ENCODE data around the gene CRYGC.
A peak's percentile ranks its signal among the peaks of the same experiment; 100 is the strongest.
"Not testable (repeated sequence)": the region's sequence is repeated elsewhere in the genome, so short reads cannot be mapped to it uniquely, and the experiment has no call there.

Gene CRYGC

DNA sequence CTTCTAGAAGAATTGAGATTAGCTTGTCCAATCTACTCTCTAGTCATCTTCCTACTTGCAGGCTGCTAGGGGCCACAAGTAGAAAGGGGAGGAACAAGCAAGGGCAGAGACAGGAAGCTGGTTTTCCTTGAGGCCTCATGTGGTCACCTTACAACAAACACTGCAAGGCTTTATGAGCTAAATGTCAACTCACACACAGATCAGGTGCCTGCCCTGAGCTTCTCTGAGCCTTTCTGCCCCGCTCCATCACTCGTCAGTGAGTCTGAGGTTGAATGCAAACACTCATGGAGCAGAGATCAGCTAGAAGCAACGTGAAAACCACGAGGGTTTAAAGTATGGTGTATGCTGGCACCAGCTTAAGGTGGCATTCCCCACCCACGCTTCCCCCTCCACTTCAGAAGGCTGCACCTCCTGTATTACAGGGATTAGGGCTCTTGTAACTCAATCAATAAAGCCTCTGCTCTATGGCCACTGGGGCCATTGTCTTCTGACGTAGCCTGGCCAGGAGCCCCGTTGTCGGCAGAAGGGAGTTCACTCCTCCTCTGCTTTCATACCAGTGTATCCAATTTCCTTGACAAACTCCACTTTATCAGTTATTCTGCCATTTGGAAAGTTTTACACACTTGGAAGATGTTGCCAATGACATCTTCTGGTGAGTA is 5.4 kb upstream of the CRYGC start:
- Histone ChIP-seq H3K4me1 (ENCODE audit: control insufficient read depth, insufficient read depth, low read length) (no peaks in the 10 kb centered on the region), H3K27me3 (ENCODE audit: control insufficient read depth, insufficient read depth, low read length) (no peaks in the 10 kb centered on the region), H3K9me3 (ENCODE audit: control insufficient read depth, insufficient read depth, low read length) (no peaks in the 10 kb centered on the region), H3K36me3 (ENCODE audit: control insufficient read depth, insufficient read depth, low read length) (no peaks in the 10 kb centered on the region), H3K4me3 (ENCODE audit: low read depth, low read length) (no peak overlapping the region), H3K9ac (ENCODE audit: low read depth, low read length) (no peak overlapping the region)

DNA sequence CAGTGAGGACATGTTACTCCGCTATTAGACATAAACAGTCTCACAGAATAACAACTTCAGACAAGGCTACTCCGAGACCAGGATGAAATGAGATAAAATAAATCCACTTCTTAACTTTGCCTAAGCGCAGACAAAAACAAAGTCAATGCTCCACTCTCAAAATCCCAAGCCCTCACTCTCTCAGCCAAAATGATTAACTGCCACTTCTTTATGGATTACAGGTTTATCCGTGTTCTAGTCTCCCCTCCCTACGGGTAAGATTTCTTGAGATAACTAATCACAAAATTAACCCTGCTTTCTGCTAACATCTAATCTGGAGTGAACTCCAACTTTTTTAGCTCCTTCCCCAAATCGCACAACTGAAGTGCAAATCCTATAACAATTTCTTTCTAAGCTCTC is 1.1 kb upstream of the CRYGC start:
- Histone ChIP-seq H3K9ac (ENCODE audit: low read depth, low read length) (no peak overlapping the region), H3K9me3 (ENCODE audit: control insufficient read depth, insufficient read depth, low read length) (no peaks in the 10 kb centered on the region), H3K27me3 (ENCODE audit: control insufficient read depth, insufficient read depth, low read length) (no peaks in the 10 kb centered on the region), H3K36me3 (ENCODE audit: control insufficient read depth, insufficient read depth, low read length) (no peaks in the 10 kb centered on the region), H3K4me1 (ENCODE audit: control insufficient read depth, insufficient read depth, low read length) (no peaks in the 10 kb centered on the region), H3K4me3 (ENCODE audit: low read depth, low read length) (no peak overlapping the region)

DNA sequence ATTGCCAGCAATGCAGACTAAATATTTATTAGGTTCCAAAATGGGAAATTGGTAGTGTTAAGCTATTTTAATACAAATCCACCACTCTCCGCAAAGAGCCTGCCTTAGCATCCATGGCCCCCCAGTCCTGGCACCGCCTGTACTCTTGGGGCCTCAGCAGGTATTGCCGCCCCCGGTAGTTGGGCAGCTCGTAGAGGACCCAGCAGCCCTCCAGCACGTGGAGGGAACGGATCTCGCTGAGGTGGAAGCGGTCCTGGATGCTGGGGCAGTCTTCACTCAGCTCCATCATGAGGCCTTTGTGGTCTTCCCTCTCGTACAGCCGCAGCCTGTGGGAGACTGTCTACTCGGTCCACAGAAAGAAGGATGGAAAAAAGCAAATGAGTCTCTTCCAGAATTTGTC is 1.5 kb downstream of the CRYGC start:
- H3K4me1 ChIP-seq (ENCODE audit: control insufficient read depth, insufficient read depth, low read length), result peaks cover 3% of the 10 kb centered on the region
- H3K27me3 ChIP-seq (ENCODE audit: control insufficient read depth, insufficient read depth, low read length), result peaks cover 3% of the 10 kb centered on the region
- no peak overlapping the region for H3K4me3 ChIP-seq (ENCODE audit: low read depth, low read length)
- no peak overlapping the region for H3K9ac ChIP-seq (ENCODE audit: low read depth, low read length)
- no peaks in the 10 kb centered on the region for H3K36me3 ChIP-seq (ENCODE audit: control insufficient read depth, insufficient read depth, low read length)
- no peaks in the 10 kb centered on the region for H3K9me3 ChIP-seq (ENCODE audit: control insufficient read depth, insufficient read depth, low read length)

DNA sequence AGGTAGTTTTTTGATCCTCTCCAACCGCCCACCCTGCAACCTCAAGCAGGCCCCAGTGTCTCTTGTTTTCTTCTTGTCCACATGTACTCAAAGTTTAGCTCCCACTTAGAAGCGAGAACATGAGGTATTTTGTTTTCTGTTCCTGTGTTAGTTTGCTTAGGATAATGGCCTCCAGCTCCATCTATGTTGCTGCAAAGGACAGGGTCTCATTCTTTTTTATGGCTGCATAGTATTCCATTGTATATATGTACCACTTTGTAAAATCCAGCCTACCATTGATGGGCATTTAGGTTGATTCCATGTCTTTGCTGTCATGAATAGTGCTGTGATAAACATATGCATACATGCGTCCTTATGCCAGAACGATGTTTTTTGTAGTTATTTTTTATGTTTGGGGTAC is 2.5 kb downstream of the CRYGC start:
- H3K4me3 ChIP-seq (ENCODE audit: low read depth, low read length), result no peak overlapping the region
- H3K9ac ChIP-seq (ENCODE audit: low read depth, low read length), result no peak overlapping the region
- peaks cover 3% of the 10 kb centered on the region for H3K4me1 ChIP-seq (ENCODE audit: control insufficient read depth, insufficient read depth, low read length)

DNA sequence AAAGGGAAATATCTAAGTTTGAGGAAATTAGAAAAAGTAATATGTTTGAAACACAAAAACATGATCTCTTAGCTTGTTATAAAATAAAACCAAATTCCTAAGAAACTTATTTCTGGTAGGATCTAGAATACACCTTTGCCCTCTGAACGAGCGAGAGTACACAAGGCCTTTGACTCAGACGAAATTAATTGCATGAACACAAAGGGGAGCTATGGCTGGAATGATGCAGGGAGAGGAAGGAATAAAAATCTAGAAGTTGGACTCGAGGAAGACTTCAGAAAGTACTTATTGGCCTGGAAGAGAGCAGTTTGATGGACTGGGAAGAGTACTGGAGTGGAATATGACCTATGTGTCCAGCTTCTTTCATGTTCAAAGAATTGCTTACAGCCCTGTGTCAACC is 4.4 kb downstream of the CRYGC start:
- Histone ChIP-seq H3K36me3 (ENCODE audit: control insufficient read depth, insufficient read depth, low read length) (no peaks in the 10 kb centered on the region), H3K4me1 (ENCODE audit: control insufficient read depth, insufficient read depth, low read length) (peaks cover 3% of the 10 kb centered on the region), H3K27me3 (ENCODE audit: control insufficient read depth, insufficient read depth, low read length) (peaks cover 3% of the 10 kb centered on the region), H3K4me3 (ENCODE audit: low read depth, low read length) (no peak overlapping the region), H3K9me3 (ENCODE audit: control insufficient read depth, insufficient read depth, low read length) (no peaks in the 10 kb centered on the region), H3K9ac (ENCODE audit: low read depth, low read length) (no peak overlapping the region)

More for the DNA sequence above, 2.5 kb downstream of the CRYGC start:
- Histone ChIP-seq H3K27me3 (ENCODE audit: control insufficient read depth, insufficient read depth, low read length) (peaks cover 3% of the 10 kb centered on the region), H3K9me3 (ENCODE audit: control insufficient read depth, insufficient read depth, low read length) (no peaks in the 10 kb centered on the region), H3K36me3 (ENCODE audit: control insufficient read depth, insufficient read depth, low read length) (no peaks in the 10 kb centered on the region)

DNA sequence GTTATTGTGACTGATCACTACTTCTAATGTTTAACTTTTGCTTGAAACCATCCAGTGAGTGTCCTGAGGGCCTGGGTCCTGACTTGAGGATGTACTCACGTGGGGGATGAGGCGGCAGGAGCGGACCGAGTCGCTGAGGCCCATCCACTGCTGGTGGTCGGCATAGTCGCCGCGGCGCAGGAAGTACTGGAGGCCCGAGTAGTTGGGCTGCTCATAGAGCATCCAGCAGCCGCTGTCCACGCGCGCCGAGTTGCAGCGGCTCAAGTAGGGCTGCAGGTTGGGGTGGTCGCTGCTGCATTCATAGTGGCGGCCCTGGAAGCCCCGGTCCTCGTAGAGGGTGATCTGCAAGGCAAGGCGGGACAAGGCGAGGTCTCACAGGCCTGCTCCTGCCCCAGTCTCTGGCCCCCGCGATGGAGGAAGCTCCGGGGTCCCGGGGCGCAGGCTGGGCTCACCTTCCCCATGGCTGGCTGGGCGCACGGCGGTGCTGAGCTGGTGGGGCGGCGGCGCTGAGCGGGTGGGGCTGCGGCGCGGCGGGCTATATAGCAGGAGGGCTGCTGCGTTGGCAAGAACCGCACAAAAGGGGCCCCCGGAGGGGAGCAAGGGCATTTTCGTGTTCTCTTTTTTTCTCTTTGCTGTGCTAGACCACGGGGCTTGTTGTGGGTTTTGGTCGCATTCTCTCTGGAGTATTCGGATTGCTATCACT is 5.5 kb downstream of the CRYGC start, which contains the start of gene CRYGD:
Gene CRYGD (minus strand): TSS at position 512 of the 703 bp plus-strand sequence. CDS start 51 bp downstream, at position 461.
- not testable (repeated sequence) for H3K9ac ChIP-seq (ENCODE audit: low read depth, low read length); H3K36me3 ChIP-seq (ENCODE audit: control insufficient read depth, insufficient read depth, low read length); H3K27me3 ChIP-seq (ENCODE audit: control insufficient read depth, insufficient read depth, low read length); H3K4me1 ChIP-seq (ENCODE audit: control insufficient read depth, insufficient read depth, low read length); H3K9me3 ChIP-seq (ENCODE audit: control insufficient read depth, insufficient read depth, low read length)
- H3K4me3 ChIP-seq (ENCODE audit: low read depth, low read length), result peak within 1 kb of the TSS; percentile 45

DNA sequence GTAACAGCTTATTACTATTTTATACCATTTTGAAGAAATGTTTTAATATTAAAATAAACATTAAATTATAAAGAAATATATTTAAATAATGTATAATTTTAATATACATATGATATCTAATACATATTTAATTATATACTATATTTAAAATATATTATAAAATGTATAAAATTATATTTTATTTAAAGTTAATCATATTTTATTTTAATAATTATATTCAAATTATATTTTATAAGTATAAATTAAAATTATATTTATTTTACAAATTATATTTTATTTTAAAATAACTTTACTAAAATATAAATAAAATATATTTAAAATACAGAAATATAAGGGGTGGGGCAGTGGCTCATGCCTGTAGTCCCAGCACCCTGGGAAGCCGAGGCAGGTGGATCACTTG is 7.4 kb downstream of the CRYGC start:
- peaks cover 3% of the 10 kb centered on the region for H3K27me3 ChIP-seq (ENCODE audit: control insufficient read depth, insufficient read depth, low read length)
- no peaks in the 10 kb centered on the region for H3K36me3 ChIP-seq (ENCODE audit: control insufficient read depth, insufficient read depth, low read length)
- no peak overlapping the region for H3K9ac ChIP-seq (ENCODE audit: low read depth, low read length)
- no peaks in the 10 kb centered on the region for H3K9me3 ChIP-seq (ENCODE audit: control insufficient read depth, insufficient read depth, low read length)
- H3K4me1 ChIP-seq (ENCODE audit: control insufficient read depth, insufficient read depth, low read length), result peaks cover 3% of the 10 kb centered on the region
- no peak overlapping the region for H3K4me3 ChIP-seq (ENCODE audit: low read depth, low read length)

DNA sequence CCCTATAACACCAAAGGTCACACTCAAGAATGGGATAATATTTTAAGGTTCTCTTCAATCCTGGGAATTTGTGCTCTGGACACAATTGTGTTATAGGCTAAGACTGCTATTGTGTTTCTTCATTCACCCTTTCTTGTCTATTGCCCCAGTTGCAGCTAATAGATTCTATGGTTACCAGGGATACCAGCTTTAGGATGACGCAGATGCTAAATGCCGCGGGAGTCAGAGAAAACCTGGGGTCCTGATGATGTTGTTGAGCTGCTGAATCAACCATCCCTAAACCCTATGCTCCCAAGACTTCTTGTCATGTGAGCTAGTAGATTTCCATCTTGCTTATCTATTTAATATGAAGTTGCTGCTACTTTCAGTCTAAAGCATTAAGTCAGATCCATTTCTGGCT is 10.7 kb downstream of the CRYGC start:
- Histone ChIP-seq H3K9me3 (ENCODE audit: control insufficient read depth, insufficient read depth, low read length) (no peaks in the 10 kb centered on the region), H3K4me3 (ENCODE audit: low read depth, low read length) (no peak overlapping the region), H3K4me1 (ENCODE audit: control insufficient read depth, insufficient read depth, low read length) (peaks cover 3% of the 10 kb centered on the region), H3K9ac (ENCODE audit: low read depth, low read length) (no peak overlapping the region), H3K36me3 (ENCODE audit: control insufficient read depth, insufficient read depth, low read length) (no peaks in the 10 kb centered on the region), H3K27me3 (ENCODE audit: control insufficient read depth, insufficient read depth, low read length) (peaks cover 3% of the 10 kb centered on the region)

DNA sequence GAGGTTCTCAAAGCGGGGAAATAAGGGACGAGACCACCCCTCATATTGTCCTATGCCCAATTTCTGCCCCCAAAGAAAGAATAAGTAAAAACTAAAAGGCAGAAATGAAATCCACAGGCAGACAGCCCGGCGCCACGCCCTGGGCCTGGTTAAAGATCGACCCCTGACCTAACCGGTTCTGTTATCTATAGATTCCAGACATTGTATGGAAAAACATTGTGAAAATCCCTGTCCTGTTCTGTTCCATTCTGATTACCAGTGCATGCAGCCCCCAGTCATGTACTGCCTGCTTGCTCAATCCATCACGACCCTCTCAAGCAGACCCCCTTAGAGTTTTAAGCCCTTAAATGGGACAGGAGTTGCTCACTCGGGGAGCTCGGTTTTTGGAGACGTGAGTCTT is 12.2 kb downstream of the CRYGC start:
- not testable (repeated sequence) for H3K36me3 ChIP-seq (ENCODE audit: control insufficient read depth, insufficient read depth, low read length); H3K4me3 ChIP-seq (ENCODE audit: low read depth, low read length); H3K9me3 ChIP-seq (ENCODE audit: control insufficient read depth, insufficient read depth, low read length); H3K27me3 ChIP-seq (ENCODE audit: control insufficient read depth, insufficient read depth, low read length); H3K9ac ChIP-seq (ENCODE audit: low read depth, low read length)
- H3K4me1 ChIP-seq (ENCODE audit: control insufficient read depth, insufficient read depth, low read length), result peaks cover 11% of the 10 kb centered on the region

DNA sequence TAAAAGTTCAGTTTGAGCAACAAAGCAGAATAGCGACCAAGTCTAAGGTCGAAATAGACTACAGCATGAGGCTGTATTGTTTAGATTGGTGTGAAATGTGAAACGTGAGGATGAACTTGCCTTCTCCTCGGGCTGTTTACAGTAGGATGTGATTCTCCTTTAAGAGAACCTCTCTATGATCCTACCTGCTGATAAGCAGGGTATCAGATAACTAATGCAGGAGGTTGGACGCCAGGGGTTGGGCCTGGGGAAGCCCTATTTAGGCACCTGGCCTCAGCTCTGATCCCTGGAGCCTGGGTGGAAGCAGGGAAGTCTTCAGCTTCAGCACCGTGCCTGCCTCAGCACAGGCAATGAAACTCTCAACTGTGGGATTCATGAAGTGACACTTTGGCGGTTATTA is 16.7 kb downstream of the CRYGC start:
- peak overlapping the region; percentile 46 for H3K4me3 ChIP-seq (ENCODE audit: low read depth, low read length)
- H3K27me3 ChIP-seq (ENCODE audit: control insufficient read depth, insufficient read depth, low read length), result no peaks in the 10 kb centered on the region
- H3K36me3 ChIP-seq (ENCODE audit: control insufficient read depth, insufficient read depth, low read length), result no peaks in the 10 kb centered on the region
- peaks cover 11% of the 10 kb centered on the region for H3K4me1 ChIP-seq (ENCODE audit: control insufficient read depth, insufficient read depth, low read length)
- no peak overlapping the region for H3K9ac ChIP-seq (ENCODE audit: low read depth, low read length)
- no peaks in the 10 kb centered on the region for H3K9me3 ChIP-seq (ENCODE audit: control insufficient read depth, insufficient read depth, low read length)

DNA sequence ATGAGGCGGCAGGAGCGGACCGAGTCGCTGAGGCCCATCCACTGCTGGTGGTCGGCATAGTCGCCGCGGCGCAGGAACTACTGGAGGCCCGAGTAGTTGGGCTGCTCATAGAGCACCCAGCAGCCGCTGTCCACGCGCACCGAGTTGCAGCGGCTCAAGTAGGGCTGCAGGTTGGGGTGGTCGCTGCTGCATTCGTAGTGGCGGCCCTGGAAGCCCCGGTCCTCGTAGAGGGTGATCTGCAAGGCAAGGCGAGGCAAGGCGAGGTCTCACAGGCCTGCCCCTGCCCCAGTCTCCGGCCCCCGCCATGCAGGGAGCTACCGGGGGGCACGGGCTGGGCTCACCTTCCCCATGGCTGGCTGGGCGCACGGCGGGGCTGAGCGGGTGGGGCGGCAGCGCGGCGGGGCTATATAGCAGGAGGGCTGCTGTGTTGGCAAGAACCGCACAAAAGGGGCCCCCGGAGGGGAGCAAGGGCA is 17.3 kb downstream of the CRYGC start:
- H3K9me3 ChIP-seq (ENCODE audit: control insufficient read depth, insufficient read depth, low read length); H3K36me3 ChIP-seq (ENCODE audit: control insufficient read depth, insufficient read depth, low read length); H3K9ac ChIP-seq (ENCODE audit: low read depth, low read length); H3K27me3 ChIP-seq (ENCODE audit: control insufficient read depth, insufficient read depth, low read length): not testable (repeated sequence)
- H3K4me3 ChIP-seq (ENCODE audit: low read depth, low read length), result peak overlapping the region; percentile 46
- peaks cover 11% of the 10 kb centered on the region for H3K4me1 ChIP-seq (ENCODE audit: control insufficient read depth, insufficient read depth, low read length)

DNA sequence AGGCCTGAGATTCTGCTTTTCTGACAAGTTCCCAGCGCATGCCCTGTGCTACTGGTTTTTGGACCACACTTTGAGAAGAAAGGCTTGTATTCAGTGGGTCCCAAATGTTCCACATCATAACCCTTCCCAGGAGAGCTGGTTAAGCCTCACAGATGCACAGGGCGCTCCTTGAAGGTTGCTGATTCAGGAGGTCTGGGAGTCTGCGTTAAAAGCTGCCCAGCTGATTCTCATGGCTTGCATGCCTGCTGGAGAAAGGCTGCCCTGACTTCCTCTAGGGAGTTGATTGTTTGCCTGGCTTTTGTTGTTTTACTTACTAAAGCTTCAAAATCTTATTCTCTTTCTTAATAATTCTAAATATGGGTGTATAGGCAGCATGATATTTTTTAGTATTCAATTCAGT is 26.0 kb downstream of the CRYGC start:
- H3K9me3 ChIP-seq (ENCODE audit: control insufficient read depth, insufficient read depth, low read length), result no peaks in the 10 kb centered on the region
- H3K27me3 ChIP-seq (ENCODE audit: control insufficient read depth, insufficient read depth, low read length), result no peaks in the 10 kb centered on the region
- H3K4me1 ChIP-seq (ENCODE audit: control insufficient read depth, insufficient read depth, low read length), result no peaks in the 10 kb centered on the region
- H3K4me3 ChIP-seq (ENCODE audit: low read depth, low read length), result no peak overlapping the region
- H3K36me3 ChIP-seq (ENCODE audit: control insufficient read depth, insufficient read depth, low read length), result no peaks in the 10 kb centered on the region
- no peak overlapping the region for H3K9ac ChIP-seq (ENCODE audit: low read depth, low read length)
